Measurements from ENCODE around the gene RBFOX2.

GRCh38 chr22:35719212-35719875, 309.3 kb downstream of the RBFOX2 start:
- TF ChIP-seq CTCF (IDR thresholded peaks at IDR 0.05) (no peak), POLR2A (IDR thresholded peaks at IDR 0.05) (no peak)

Data from adrenal gland (tissue), 5 donors.